GM21825 (cell line): ENCODE measurements around the gene SAPCD1.
"Not testable (repeated sequence)": the region's sequence is repeated elsewhere in the genome, so short reads cannot be mapped to it uniquely, and the experiment has no call there.

Experiments
- ATAC-seq: cut with Tn5 transposase; IDR thresholded peaks from one replicate; pipeline ENCODE4 v1.9.1; 2021; ENCODE audit warnings: mild to moderate bottlenecking, moderate library complexity; ENCODE audit not compliant: unreplicated experiment

Gene SAPCD1

GRCh38 chr6:31776485-31776988, 14.1 kb downstream of the SAPCD1 start:
- ATAC-seq: no peak

GRCh38 chr6:31776989-31777666, 14.7 kb downstream of the SAPCD1 start, which contains the start of gene VWA7:
VWA7 (minus strand) TSS chr6:31777328; CDS start chr6:31776779, 549 bp downstream.
- peak; percentile 71 for ATAC-seq

DNA sequence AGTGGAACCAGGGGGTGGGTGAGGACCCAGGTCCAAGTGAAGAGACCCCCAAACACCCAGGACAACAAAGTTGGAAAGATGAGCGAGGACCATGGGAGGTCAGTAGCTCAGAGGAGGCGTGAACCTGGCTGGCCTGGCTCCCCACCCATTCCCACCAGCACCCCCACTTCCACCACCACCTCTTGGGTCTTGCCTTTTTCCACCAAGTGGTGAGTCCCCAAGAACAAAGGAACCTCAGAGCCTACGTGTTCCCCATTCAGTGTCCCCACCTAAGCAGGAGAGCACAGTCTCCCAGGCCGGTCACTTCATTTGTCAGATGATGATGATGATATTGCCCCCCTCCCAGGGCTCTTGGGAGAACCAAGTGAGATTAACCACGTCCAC, 15.2 kb downstream of the SAPCD1 start:
- ATAC-seq: no peak

- no peak for ATAC-seq
Measured at GRCh38 chr6:31778193-31778592, 15.7 kb downstream of the SAPCD1 start.

DNA sequence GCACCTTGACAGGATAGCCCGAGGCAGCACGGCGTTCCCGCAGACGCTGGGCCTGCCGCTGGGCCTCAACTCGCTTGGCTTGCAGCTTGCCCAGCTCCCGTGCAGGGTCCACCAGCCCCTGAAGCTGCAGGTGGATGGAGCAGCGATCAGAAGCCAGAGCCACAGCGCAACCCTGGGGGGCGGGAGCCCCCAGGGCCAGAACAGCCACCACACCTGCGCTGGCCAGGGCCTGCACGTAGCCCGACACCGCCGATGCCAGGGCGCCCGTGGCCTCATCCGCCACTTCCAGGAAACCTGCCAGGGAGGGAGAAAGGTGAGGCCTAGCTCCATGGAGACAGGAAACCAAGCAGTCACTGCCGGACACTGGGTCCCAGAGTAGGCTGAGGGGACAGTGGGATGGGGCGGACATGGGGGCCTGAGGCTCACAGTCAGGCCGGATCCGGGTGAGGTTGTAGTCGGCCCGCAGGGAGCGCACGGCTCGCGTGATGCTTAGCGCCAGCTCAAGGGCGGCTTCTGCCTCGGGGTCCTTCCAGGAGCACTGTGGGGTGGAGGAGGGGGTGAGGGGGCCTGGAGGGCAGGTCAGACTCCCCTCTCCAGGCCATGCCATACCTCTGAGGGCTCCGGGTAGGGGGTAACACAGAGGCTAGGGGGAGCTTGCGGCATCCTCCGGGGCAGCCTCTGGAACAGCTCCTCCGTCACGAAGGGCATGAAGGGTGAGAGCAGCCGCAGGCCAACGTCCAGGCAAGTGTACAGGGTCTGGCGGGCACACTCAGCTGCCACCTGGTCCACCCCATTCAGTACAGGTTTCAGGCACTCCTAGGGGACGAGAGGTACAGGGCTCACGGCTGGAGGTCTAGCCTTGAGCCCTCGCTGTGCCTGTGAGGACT, 16.8 kb downstream of the SAPCD1 start:
- no peak for ATAC-seq

DNA sequence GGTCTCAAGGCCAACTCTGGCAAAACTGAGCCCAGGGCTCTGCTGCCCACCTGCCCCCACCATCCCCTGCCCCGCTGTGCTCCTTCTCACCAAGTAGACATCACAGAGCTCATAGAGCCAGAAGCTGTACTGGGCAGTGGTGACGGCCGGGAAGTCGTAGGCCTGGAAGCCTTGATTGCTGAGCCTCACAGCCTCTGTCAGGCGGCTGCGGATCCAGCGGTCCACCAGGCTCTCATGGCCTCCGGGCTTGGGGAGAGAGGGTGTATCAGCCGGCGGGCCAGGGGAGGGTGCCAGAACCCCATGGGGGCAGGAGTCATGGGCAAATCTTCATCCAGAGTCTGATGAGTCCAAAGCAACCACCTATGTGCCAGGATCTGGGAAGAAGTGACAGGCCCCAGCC, 17.5 kb downstream of the SAPCD1 start:
- no peak for ATAC-seq

DNA sequence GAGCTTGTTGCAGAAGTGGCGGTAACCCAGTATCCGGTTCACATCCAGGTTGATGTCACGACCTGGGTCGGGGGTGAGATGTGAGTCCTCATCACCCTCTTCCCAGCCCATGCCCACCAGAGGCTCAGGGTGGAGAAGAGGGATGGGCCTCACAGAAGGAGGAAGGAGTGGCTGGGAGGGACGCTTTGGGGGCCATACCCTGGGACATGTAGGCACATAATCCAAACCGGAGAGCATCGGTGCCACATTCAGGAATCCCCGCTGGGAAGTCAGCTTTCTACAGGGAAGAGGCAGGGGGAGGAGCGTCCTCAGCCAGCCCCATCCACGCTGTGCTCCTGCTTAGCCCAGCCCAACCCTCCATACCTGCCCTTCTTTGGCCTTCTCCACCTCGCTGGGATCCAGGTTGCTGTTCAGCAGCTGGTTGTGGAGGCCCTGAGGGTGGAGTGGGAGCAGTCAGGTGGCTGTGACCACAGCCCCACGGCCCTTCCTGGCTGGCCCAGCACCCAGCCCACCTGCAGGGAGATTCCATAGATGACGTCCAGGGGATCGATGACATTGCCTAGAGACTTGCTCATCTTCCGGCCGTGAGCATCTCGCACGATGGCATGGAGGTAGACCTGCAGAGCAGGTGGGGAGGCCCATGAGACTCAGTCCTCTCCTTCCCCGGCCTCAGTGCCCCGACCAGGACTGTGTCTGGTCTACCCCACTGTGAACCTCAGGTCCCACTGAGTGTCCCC, 18.2 kb downstream of the SAPCD1 start:
- ATAC-seq: no peak

DNA sequence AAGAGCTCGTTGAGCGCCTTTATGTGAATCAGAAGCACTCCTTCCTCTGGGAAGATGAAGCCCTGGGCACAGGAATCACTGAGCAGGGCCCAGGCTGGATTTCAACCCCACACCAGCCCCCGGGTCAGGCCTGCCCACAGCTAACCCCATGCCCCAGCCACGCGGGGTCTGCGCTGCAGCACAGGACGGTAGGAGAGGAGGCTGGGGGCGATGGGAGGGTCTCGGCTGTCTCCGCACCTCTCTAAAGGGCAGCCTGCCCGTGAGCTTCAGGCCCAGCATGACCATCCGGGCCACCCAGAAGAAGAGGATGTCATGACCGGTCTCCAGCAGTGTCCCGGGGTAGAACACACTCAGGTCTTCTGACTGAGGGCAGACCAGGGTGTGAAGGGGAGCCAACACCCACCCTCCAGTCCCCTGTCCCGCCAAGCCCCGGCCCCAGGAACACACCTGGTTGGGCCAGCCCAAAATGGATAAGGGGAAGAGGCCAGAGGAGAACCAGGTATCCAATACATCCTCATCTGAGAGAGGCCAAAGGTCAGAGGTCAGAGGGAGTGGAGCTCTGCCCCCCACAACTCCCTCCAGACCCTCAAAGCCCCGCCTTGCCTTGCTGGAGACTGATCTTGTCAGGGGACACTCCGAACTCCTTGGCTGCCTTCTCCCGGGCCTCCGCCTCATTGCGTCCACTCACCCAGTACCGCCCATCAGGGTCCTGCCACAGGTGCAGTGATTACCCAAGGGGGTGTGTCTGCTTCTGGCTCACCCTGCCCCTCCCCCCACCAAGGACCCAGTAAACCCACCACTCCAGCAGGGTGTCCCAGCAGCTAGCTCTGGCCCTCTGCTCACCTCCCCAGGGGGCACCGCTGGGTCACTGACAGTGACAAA, 19.0 kb downstream of the SAPCD1 start:
- no peak for ATAC-seq

- no peak for ATAC-seq
Measured at GRCh38 chr6:31782126-31782855, 19.8 kb downstream of the SAPCD1 start.

DNA sequence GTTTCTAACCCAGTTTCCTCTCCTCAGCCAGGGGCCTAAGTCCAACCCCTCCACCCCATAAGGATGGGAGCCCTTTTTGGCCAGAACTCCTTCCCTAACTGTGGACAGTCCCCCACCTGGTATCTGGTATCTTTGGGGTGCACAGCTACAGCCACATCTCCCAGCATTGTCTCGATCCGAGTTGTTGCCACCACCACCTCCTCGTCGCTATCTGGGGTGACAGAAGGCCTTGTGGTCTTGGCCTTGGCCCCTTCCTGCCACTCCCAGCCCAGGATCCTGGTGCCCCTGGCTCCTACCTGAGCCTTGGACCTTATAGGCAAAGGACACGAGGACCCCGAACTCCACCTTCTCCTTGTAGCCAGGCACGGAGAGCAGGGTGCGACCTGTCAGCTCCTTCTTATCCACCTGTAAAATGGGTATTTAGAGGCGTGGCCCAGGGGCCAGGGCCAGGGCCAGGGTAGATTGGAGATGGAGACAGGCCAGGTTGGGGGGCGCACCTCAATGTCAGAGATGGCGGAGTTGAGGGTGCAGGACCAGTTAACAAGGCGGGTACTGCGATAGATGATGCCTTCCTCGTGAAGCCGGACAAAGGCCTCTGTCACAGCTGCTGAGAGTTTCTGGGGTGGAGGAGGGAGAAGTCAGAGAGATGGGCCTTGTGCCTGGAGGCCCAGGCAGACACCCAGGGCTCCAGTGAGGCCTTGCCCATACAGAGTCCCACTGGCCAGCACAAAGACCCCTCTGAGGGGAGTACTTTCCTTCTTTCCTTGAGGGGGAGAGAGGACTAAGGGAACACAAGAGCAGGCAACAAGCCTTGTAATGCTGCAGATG, 21.9 kb downstream of the SAPCD1 start:
- no peak for ATAC-seq

DNA sequence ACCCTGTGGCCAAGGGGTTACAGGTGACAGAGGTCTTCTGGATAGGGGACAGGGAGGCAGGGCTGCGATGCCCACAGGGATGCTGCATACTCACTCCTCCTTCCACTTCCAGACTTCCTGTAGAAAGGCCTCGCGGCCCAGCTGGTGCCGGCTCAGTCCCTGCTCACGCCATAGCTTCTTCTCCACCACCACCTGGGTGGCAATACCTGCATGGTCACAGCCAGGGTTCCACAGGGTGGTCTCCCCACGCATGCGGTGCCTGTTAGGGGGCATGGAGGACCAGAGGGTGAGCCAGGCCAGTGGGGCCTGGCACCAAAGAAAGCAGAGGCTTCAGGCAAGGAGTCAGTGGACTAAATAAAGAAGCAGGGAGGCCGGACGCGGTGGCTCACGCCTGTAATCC, 23.0 kb downstream of the SAPCD1 start:
- no peak for ATAC-seq

GRCh38 chr6:31791324-31792089, 29.1 kb downstream of the SAPCD1 start:
- no peak for ATAC-seq

- ATAC-seq: no peak
Measured at GRCh38 chr6:31792090-31792374, 29.6 kb downstream of the SAPCD1 start.

GRCh38 chr6:31792761-31793171, 30.3 kb downstream of the SAPCD1 start:
- ATAC-seq: no peak

GRCh38 chr6:31793927-31794245, 31.4 kb downstream of the SAPCD1 start:
- ATAC-seq: not testable (repeated sequence)

DNA sequence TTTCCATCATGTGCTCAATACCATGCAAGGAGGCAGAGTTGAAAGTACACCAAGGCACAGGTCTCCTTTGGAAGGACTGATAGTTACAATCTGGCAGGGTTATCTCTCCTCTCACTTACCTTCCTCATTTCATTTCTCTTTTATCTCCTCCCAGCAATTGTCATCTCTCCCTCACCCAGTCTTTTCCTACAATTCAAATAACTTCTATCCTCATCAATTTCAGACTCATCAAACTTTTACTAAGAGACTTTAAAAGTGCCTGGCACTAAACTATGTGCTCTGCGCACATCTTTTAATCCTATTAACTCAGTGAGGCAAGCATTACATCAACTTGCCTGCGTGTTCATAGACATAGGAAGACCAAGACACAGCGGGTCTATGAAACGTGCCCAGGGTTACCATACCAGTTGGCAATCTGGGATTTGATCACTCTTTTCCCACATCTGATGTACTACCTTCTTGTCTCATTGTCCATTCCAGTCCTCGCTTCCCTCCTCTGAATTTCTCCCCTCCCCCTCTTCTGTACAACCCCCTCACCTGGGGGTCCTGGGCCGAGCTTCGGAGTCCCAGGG, 31.9 kb downstream of the SAPCD1 start:
- no peak for ATAC-seq

GRCh38 chr6:31794866-31795615, 32.6 kb downstream of the SAPCD1 start:
- no peak for ATAC-seq
